GM18909 (cell line): Measurements from ENCODE around the gene FGFR4.

ENCODE experiments used
- ATAC-seq: cut with Tn5 transposase; IDR thresholded peaks from one replicate; pipeline ENCODE4 v1.9.1; 2021; ENCODE audit warnings: mild to moderate bottlenecking; ENCODE audit not compliant: unreplicated experiment, poor library complexity

FGFR4 gene

GRCh38 chr5:177130211-177131018 lies 43.7 kb downstream of the FGFR4 start:
- no peak for ATAC-seq

DNA sequence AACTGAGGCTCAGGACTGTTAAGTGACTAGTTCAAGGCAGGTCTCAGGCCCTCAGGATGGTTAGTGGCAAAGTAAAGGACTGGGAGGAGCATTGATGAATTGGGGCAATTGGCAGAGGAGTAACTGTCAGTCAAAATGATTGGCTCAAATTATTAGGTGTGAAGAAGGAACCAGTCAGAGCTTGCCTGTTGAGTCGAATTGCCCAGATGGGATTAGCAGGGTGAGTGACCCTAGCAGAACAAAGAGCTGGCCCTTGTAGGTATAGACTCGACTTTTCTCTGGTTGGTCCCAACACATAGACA lies 44.3 kb downstream of the FGFR4 start:
- ATAC-seq, result no peak

DNA sequence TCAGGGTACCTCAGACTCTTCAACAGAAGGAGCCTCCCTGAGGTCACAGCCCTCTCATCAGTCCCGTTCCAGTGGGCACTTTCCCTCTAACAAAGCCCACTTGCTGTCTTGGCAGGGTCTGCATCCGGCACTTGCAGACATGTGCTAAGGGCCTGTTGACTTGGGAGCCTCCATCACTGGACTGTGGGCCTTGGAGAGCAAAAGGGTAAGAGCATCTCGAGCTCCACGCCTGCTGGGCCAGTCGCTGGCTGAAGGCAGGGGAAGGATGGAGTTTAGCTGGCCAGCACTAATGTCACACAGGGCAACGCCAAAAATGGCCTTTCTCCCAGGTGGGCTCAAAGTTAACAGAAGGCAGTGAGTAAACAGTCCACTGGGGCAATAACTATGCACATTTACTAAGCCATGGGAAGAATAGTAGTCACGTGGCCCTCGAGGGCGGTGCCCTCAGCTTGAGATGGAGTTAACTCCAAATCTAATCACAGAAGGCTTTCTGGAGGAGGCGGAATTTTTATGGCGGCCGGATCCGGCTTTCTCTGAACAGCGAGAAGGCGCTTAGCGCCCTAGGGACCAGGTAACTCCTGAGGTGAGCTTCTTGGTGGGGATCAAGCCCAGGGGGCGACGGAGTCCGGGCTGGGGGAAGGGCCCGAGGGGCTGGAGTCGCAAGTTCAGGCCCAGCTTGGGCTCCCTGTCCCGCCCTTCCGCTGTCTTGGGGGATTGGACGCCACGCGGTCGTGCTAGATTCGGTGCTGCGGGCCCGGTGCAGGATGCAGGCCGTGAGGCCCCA lies 44.8 kb downstream of the FGFR4 start:
- no peak for ATAC-seq

DNA sequence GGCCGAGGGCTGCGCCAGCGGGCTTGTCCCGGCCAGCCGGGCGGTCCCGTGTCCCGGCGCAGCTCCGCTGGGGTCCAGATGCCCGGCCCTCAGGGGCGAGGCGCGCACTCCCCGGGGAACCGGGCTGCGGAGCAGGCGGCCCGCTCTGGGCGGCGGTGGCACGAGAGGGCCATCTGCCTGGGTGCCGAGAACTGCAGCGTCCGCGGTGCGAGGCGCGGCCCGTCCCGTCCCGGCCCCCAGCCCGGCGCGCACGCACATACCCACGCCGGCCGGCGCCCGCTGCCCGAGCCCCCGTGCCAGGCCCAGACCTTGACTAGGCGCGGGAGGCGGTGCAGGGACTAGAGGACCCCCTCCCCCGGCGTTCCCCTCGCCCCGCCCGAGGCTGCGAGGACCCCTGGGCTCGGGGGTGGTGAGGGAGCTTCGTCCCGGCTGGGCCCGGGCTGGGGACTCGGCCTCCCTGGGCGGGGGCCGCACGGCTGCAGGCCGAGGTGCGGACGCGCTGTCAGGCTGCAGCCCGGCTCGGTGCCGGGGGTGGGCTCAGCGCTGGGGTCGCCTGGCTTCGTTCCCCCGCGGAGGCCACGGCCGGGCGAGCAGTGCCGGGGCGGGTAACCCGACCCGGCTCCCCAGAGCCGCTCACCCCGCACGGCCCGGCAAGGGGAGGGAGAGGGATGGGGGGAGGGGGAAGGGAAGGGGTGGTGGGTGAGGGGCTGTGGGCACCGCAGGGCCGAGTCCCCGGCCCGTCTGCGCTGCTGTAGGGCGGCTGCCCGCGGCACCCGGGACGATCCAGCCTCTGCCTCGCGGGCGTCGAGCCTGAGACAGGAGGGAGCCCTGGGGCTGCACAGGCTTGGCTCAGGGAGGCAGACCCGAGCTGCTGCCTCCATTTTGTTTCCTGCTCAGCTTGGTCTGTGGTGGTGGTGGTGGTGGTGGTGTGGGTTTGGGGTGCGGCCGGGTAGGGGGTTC lies 45.7 kb downstream of the FGFR4 start:
- ATAC-seq, result no peak

DNA sequence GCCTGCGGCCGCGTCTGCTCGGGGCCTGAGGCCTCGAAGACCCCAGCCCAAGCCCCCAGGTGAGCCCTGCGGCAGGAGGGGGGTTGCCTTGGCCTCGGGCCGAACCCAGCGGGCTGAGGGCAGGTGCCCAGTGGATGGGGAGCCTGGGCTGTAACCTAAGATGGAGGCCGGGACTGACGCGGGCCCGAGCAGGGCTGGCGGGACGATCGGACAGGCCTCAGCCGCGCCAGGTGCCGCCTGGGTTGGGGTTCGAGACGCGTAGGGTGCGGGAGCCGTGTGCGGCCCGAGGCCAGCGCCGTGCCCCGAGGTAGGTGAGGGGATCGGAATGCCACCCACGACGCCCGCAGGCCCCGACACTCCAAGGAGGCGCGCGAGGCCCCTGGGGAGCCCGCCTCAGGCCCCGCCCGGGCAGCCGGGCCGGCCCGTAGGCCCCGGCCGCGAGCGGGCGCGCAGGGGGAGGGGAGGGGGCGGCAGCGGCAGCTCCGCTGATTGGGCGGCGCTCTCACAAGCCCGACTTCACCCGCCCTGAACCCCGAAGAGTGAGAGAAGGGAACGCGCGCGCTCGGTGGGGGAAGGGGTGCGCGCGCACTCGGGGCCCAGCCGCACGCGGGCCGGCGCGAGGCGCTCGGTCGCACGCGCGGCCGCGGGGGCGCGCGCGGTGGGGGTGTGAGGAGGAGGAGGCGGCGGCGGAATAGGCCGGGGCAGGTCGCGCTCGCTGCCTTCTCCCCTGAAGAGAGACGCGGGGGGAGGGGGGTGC lies 46.6 kb downstream of the FGFR4 start, which contains the start of gene NSD1:
TSS of gene NSD1 (plus strand) at position 678 of the 757 bp plus-strand sequence. CDS start 1,331 bp downstream, outside the sequence.
- ATAC-seq, result peak; percentile 62

GRCh38 chr5:177133853-177134696 lies 47.4 kb downstream of the FGFR4 start:
- peak; percentile 37 for ATAC-seq

GRCh38 chr5:177134697-177135225 lies 48.0 kb downstream of the FGFR4 start:
- no peak for ATAC-seq

- no peak for ATAC-seq
Measured at GRCh38 chr5:177140312-177140711, 53.6 kb downstream of the FGFR4 start.

DNA sequence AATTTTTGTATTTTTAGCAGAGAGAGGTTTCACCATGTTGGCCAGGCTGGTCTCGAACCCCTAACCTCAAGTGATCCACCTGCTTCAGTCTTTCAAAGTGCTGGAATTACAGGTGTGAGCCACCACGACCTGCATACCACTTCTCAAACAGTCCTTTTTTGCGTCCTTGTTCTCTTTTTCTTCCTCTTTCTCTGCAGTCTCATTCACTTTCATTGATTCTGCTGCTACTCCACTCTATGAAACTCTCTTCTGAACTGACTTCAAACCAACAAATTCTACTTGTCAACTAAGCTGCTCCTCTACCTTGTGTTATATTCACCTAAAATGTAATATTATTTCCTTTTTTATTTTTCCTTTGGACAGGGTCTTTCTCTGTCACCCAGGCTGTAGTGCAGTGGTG lies 54.8 kb downstream of the FGFR4 start:
- no peak for ATAC-seq

DNA sequence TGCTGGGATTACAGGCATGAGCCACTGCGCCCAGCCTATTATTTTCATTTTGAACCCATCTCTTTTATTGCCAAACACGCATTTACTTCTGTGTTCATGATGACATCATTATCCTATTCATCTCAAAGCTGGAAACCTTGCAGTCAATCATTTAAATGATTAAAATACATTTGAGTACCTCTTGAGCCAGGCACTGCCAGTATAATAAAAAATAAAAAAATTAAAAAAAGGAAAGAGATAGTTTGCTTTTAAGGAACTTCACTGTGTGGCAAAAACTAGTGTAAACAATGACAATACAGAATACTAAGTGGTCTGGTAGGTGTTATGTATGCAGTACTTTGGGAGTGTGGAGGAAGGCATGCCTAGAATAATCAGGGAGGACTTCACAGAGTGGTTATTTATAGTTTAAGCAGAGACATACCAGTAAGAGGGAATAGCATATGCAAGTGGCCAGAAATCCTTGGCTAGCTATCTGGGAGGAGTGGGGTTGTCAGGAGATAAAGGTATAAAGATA lies 55.4 kb downstream of the FGFR4 start:
- no peak for ATAC-seq

- no peak for ATAC-seq
Measured at GRCh38 chr5:177142778-177143177, 56.1 kb downstream of the FGFR4 start.

DNA sequence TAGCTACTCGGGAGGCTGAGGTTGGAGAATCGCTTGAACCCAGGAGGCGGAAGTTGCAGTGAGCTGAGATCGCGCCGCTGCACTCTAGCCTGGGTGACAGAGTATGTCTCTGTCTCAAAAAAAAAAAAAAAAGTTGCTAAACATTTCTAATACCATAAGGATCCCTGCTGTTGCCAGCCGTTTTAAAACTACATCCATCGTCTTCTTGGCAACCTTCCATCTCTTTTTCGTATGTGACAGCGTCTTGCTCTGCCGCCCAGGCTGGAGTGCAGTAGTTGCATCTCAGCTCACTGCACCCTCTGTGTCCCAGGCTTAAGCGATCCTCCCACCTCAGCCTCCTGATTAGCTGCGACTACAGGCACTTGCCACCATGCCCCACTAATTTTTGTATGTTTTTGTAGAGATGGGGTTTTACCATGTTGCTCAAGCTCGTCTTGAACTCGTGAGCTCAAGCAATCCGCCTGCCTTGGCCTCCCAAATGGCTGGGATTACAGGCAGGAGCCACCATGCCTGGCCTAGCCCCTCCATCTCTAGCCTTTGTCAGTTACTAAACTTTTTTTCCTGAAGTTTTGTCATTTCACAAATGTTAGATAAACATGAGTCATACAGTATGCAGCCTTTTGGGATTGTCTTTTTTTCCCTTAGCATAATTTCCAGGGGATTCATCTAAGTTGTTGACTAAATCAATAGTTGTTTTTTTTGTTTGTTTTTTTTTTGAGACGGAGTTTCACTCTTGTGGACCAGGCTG lies 60.4 kb downstream of the FGFR4 start:
- no peak for ATAC-seq
